Ishikawa (cell line): ENCODE data around the gene PALLD.

ENCODE experiments used
- CEBPB ChIP-seq: IDR thresholded peaks from 2 replicates; pipeline ENCODE4 v1.6.1; 2012
- CREB1 ChIP-seq: IDR thresholded peaks from 2 replicates; pipeline ENCODE4 v1.6.1; 2012; ENCODE audit warnings: low read depth
- EGR1 ChIP-seq: IDR thresholded peaks from 2 replicates; pipeline ENCODE4 v1.6.1; 2012
- EP300 ChIP-seq: IDR thresholded peaks from 2 replicates; pipeline ENCODE4 v1.6.1; 2012; ENCODE audit warnings: borderline replicate concordance
- FOXM1 ChIP-seq: IDR thresholded peaks from 2 replicates; pipeline ENCODE4 v1.6.1; 2012; ENCODE audit warnings: low read depth, borderline replicate concordance
- NFIC ChIP-seq: IDR thresholded peaks from 2 replicates; pipeline ENCODE4 v1.6.1; 2012
- RAD21 ChIP-seq: IDR thresholded peaks from 2 replicates; pipeline ENCODE4 v1.6.1; 2012; ENCODE audit warnings: low read depth
- TAF1 ChIP-seq: IDR thresholded peaks from 2 replicates; pipeline ENCODE4 v1.6.1; 2012; ENCODE audit warnings: low read depth, mild to moderate bottlenecking
- TCF12 ChIP-seq: IDR thresholded peaks from 2 replicates; pipeline ENCODE4 v1.6.1; 2012; ENCODE audit warnings: low read depth
- TEAD4 ChIP-seq: IDR thresholded peaks from 2 replicates; pipeline ENCODE4 v1.6.1; 2012
- YY1 ChIP-seq: IDR thresholded peaks from 2 replicates; pipeline ENCODE4 v1.6.1; 2012; ENCODE audit warnings: low read depth
- ZBTB7A ChIP-seq: IDR thresholded peaks from 2 replicates; pipeline ENCODE4 v1.6.1; 2012; ENCODE audit warnings: low read depth
- TF ChIP-seq, protein P1 (sequence below): IDR thresholded peaks from 2 replicates; pipeline ENCODE4 v1.6.1; 2012
- TF ChIP-seq, protein P2 (sequence below): IDR thresholded peaks from 2 replicates; pipeline ENCODE4 v1.6.1; 2012
- TF ChIP-seq, protein P3 (sequence below): IDR thresholded peaks from 2 replicates; pipeline ENCODE4 v1.6.1; 2012; ENCODE audit warnings: low read depth, mild to moderate bottlenecking

Gene PALLD

DNA sequence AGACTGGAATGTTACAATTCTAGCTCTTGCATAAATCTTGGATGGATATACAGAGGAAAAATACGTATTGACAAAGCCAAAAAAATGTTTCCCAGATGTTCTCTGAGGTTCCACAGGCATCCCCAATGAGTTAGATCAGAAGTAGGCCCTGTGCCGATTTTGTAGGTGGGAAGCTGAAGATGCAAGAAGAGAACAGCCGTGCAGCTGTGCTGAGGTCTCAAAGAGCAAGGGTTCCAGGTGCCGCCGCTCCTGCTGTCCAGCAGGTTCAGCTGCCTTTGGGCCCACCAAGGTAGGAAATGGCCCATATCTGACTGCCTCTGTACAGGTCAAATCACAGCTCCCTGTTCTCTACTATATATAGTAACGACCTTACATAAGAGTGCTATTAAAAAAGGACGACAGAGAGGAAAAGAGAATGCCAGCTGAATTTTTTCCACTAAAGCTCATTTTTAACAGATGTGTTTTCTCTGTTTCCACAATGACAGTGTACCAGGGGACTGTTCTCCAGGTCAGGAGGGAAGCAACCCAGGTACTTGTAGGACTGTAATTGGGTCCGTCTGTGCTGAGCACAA is 357.6 kb downstream of the PALLD start:
- TF ChIP-seq, protein P1, sequence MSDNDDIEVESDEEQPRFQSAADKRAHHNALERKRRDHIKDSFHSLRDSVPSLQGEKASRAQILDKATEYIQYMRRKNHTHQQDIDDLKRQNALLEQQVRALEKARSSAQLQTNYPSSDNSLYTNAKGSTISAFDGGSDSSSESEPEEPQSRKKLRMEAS: no peak
- TF ChIP-seq RAD21 (no peak), TEAD4 (no peak), TCF12 (no peak), CEBPB (no peak), EP300 (no peak), ZBTB7A (no peak), NFIC (no peak), EGR1 (no peak), FOXM1 (no peak), CREB1 (no peak), YY1 (no peak), TAF1 (no peak)
- TF ChIP-seq, protein P2, sequence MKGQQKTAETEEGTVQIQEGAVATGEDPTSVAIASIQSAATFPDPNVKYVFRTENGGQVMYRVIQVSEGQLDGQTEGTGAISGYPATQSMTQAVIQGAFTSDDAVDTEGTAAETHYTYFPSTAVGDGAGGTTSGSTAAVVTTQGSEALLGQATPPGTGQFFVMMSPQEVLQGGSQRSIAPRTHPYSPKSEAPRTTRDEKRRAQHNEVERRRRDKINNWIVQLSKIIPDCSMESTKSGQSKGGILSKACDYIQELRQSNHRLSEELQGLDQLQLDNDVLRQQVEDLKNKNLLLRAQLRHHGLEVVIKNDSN: no peak
- TF ChIP-seq, protein P3, sequence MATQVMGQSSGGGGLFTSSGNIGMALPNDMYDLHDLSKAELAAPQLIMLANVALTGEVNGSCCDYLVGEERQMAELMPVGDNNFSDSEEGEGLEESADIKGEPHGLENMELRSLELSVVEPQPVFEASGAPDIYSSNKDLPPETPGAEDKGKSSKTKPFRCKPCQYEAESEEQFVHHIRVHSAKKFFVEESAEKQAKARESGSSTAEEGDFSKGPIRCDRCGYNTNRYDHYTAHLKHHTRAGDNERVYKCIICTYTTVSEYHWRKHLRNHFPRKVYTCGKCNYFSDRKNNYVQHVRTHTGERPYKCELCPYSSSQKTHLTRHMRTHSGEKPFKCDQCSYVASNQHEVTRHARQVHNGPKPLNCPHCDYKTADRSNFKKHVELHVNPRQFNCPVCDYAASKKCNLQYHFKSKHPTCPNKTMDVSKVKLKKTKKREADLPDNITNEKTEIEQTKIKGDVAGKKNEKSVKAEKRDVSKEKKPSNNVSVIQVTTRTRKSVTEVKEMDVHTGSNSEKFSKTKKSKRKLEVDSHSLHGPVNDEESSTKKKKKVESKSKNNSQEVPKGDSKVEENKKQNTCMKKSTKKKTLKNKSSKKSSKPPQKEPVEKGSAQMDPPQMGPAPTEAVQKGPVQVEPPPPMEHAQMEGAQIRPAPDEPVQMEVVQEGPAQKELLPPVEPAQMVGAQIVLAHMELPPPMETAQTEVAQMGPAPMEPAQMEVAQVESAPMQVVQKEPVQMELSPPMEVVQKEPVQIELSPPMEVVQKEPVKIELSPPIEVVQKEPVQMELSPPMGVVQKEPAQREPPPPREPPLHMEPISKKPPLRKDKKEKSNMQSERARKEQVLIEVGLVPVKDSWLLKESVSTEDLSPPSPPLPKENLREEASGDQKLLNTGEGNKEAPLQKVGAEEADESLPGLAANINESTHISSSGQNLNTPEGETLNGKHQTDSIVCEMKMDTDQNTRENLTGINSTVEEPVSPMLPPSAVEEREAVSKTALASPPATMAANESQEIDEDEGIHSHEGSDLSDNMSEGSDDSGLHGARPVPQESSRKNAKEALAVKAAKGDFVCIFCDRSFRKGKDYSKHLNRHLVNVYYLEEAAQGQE: no peak

DNA sequence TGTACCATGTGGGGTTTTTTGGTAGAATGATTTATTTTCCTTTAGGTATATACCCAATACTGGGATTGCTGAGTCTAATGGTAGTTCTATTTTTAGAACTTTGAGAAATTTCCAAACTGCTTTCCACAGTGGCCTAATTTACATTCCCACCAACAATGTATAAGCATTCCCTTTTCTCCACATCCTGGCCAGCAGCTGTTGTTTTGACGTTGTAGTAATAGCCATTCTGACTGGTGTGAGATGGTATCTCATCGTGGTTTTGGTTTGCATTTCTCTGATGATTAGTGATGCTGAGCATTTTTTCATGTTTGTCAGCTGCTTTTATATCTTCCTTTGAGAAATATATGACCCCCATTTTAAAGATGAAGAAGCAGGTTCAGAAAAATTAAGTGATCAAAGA is 359.5 kb downstream of the PALLD start:
- TF ChIP-seq FOXM1 (no peak), EGR1 (no peak), TEAD4 (no peak), RAD21 (no peak)
- TF ChIP-seq, protein P1: no peak

DNA sequence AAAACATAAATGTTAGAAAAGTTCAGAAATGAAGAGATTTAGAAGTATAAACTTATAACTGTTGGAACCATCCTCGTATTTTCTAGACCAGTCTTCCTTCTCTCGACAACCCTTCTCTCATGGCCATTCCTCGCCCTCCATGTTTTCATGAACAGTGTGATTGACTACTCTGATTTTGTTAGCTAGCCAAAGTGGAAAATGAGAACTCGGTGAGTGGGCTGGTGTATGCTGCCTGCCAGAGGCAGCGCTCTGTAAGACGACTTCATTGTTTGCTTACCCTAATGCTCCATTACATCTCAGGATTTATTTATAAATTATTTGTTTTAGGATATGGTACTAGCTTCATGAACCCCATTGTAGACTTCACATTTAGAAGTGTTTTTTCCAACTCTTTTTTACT is 360.2 kb downstream of the PALLD start:
- TF ChIP-seq EP300 (no peak), TAF1 (no peak), TCF12 (no peak), TEAD4 (no peak), CEBPB (no peak)
- TF ChIP-seq, protein P2: no peak

DNA sequence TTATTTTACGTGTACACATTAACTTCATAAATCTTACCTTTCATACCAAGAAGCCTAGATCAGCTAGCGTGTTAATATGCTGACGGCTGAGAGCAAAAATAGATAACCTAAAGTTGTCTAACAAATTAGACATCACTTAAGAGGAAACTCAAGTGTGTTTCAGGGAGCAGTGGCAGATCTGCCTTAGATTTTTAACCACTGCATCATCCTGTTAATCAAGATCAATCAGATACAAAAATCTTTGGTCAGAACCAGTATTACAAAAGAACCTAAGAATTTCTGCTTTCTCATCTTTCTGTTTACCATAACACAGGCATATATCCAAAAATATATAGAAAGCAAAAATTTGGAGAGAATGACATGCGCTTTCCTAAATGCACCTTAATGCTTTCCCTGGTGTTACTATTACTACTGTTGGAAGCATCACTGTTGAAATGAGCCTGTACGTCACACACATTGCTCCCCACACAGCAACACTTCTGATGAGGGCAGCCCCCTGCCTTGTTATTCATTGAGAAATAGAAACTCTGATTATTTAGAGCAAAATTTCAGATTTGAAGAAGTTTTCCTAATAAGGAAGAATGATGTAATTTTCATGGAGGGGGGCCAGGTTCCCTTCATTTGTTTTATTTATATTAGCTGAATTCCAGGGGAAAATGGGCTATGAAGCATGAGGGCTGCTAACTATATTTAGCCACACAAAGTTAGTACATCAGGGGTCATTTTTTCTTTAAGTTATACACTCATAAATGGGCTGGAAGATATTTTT is 360.9 kb downstream of the PALLD start:
- TF ChIP-seq, protein P3: no peak
- TF ChIP-seq YY1 (no peak), TCF12 (no peak), TAF1 (no peak), CEBPB (no peak), FOXM1 (no peak), EP300 (no peak), EGR1 (no peak), TEAD4 (no peak), NFIC (no peak), RAD21 (no peak), CREB1 (no peak), ZBTB7A (no peak)
- TF ChIP-seq, protein P2: no peak
- TF ChIP-seq, protein P1: no peak

DNA sequence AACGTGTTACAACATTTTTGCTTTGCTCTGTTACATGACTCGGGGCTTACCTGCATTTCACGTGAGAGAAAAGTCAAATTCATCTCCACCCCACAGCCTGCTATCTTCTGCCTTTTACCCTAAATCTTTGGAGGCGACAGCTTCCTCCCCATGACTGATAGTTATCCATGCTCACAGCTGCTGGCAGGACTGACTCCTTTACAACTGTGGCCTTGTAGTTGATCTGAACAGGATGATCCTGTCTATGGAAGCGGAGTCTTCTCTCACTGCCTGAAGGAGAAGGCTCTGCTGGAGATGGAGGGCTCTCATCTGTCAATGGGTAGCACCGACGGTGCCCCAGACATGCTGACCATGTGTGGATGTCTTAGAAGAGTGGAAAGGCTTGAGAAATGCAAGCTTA is 362.2 kb downstream of the PALLD start:
- no peak for TF ChIP-seq YY1
- TF ChIP-seq TCF12: no peak
- TF ChIP-seq, protein P1: no peak
- TF ChIP-seq EP300: no peak
- no peak for TF ChIP-seq CEBPB
- no peak for TF ChIP-seq FOXM1
- TF ChIP-seq TAF1: no peak
- TF ChIP-seq, protein P3: no peak
- TF ChIP-seq RAD21: no peak
- TF ChIP-seq TEAD4: no peak
- no peak for TF ChIP-seq CREB1
- TF ChIP-seq, protein P2: no peak
- TF ChIP-seq EGR1: no peak
- TF ChIP-seq ZBTB7A: no peak
- no peak for TF ChIP-seq NFIC
